ENCODE data around the gene FAHD2A.
"Not testable (repeated sequence)": the region's sequence is repeated elsewhere in the genome, so short reads cannot be mapped to it uniquely, and the experiment has no call there.

FAHD2A gene

DNA sequence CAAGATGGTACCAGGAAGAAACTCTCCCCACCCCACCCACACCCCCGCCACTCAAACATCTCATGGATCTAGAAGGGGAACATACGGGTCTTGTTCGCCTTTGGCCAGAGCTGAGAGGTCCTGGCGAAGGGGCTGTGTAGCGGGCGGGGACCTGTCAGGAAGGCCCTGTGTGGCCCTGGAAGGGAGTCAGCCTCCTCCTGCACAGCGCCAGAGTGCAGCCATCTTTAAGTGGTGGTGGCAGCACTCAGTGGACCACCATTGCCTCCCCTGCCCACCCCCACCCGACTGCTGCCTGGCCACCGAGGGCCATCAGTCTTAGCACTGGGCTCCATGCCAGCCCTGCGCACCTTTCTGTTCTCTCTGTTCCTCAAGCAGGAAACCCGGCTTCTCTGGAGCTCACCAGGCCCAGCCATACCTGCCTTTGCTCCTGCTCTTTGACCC, 11.6 kb upstream of the FAHD2A start:
- DNase-seq: no peak

DNA sequence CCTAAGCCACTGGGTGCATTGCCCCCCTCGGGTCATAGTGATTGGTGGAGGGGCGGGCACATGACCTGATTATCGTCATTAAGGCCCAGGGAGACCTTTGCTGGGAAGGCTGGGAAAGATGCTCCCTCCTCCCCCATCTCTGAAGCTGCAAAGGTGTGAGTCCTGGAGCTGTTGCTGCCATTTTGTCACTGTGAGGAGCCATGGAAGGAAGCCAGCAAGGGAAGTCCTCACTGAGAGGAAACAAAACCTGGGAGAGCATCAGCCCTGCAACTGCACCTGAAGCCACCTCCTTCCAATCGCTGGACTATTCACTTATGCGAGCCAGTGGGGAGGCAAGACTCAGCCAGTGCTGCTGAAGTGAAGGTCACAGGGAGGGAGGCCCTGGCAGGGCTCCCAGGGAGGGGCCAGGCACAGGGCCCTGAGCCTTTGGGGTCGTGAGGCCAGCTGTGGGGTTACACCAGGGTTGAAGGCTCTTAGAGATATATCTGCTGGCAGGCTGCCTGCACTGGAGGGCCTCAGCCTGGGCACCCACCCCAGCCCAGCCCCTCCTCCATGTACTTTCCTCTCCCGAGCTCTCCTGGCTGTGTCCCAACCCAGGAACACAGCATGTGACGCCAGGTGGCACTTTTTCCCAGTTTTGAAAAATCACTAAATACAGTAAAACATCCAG, 10.7 kb upstream of the FAHD2A start:
- no peak for DNase-seq

GRCh38 chr2:95392320-95392719, 10.2 kb upstream of the FAHD2A start:
- no peak for DNase-seq

DNA sequence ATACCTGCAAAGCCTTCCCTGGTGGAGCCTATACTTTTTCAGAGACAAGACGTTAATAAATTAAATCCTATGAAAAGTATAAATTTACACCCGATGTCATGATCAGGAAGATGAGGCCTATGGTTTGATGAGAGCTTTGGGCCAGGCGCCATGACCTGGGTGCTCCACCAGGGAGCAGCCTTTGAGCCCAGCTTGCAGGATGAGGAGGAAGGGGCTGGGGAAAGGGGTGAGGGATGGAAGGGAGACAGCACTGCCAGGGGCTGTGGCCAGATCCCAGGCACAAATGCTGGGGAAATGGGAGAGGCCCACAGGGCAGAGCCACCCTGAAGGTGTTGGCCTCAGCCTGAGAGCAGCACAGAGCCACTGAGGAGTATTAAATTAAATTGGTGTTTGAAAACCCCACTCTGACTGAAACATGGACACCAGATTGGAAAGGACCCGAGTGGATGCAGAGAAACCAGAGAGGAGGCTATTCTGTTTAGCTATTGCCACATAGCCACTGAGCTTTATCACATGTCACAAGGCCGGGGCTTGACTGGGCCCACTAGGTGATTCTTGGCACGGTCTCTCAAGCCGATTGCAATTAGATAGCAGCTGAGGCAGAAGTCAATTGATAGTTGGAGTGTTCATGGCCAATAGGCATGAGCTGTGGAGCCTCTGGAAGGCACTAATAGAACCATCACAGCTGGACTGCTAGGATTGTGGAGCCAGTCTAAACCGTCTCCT, 9.6 kb upstream of the FAHD2A start:
- DNase-seq: no peak

DNA sequence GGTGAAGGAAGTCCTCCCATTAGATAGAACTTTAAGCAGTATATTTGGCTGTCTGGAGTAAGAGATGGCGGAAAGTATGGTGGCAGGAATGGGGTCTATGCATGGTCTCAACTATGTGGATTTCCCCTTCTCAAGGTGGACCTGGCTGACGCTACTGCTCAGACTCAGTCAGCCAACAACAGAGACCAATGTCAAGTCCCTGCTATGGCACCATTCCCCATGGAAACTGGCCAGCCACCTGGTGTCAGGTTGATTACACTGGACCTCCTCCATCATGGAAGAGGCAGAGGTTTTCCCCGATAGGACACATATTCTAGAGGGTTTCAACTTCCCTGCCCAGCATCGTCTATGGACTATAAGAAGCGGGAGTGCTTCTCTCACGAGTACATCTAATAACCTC, 8.6 kb upstream of the FAHD2A start:
- no peak for DNase-seq

DNA sequence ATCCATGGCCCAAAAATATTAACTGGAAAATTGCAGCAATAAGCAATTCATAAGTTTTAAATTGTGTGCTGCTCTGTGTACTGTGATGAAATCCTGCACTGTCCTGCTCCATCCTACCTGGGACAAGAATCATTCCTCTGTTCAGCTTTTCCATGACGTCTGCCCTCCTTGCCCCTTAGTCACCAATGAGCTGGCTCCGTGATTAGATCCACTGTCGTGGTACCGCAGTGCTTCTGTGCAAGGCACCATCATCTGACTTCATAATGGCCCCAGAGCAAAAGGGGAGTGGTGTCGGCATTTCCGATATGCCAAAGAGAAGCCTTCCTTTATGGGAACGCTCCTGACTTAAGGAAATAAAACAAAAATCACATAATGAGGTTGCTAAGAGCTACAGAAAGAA, 3.4 kb upstream of the FAHD2A start:
- DNase-seq: no peak

- no peak for DNase-seq
Measured at GRCh38 chr2:95401480-95401879, 1.0 kb upstream of the FAHD2A start.

GRCh38 chr2:95402004-95402369, 521 bp upstream of the FAHD2A start:
- peak in 1 of 5 experiments; percentile 13 for DNase-seq

- peak in 1 of 5 experiments; percentile 46 for DNase-seq
Measured at GRCh38 chr2:95403204-95403721, 755 bp downstream of the FAHD2A start.

DNA sequence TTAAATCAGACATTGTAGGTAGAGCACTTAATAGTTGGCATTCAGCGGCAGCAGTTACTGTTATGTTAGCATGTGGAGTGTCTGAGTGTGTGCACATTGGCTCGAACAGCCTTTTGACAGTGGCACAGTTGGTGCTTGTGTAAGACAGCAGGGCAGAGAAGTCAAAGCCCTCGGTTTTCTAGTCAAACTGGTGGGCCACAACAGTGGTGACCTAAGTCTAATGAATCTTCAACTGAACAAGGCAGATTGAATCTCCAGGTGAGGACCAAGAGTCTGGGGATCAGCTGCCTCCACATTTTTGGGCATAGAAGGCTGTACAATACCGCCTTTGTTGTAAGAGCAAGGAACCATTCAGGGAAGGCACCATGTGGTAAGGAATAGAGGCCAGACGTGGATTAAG, 1.3 kb downstream of the FAHD2A start:
- DNase-seq: not testable (repeated sequence)

DNA sequence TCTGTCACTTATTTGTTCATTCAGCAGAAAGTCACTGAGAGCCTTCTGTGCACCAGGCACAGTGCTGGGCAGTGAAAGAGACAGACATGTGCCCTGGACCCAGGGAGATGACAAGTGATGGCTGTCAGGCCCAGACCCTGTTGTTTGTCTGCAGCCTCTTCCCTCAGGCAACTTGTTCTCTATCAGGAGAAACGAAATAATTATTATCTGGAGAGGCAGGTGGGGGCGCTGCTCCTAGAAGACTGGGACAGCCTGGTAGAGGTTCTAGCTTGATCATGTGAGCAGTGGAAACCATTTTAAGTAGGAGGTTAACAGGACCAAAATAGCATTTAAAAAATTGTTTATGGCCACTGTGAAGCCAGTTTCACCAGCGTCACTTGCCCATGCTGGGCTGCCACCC, 2.2 kb downstream of the FAHD2A start:
- DNase-seq: not testable (repeated sequence)

DNA sequence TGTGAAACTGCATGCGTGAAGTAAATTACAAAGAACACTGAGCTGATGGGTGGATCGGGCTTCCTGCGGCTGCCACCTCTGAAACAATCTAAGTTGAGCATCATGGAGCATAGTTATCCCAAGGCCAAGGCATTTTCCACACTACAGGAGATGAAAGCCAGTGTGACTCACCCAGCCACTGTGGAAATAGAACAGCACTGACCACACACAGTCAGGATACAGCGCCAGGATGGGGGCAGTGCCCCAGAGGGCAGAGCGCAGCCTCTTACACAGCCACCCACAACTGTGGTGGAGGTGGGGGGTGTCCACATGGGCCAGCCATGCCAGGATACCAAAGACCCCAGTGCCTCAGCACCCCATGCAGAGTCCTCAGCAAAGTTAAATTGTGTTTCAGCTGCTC, 8.7 kb downstream of the FAHD2A start:
- DNase-seq: not testable (repeated sequence)

GRCh38 chr2:95414015-95414594, 11.6 kb downstream of the FAHD2A start:
- DNase-seq: peak in 3 of 5 experiments; percentile 48 to 62 (median 54)

- not testable (repeated sequence) for DNase-seq
Measured at GRCh38 chr2:95415138-95415537, 12.6 kb downstream of the FAHD2A start.

DNA sequence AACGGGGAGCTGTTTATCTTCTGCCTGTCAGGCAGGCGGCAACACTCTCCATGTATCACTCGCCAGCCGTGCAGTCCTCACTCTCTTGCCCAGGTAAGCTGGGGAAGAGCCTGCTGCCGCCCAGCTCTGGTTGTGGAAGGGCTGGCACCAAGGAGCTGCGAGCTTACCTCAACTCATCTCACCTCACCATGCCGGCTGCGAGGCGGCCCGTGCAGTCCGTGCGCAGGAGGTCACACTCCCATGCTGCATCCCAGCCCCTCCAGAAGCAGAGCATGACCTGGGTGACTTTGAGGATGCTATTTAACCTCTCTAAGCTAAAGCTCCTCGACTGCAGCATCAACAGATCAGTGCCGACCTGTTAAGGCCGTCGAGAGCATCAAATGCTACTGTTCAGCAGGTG, 13.1 kb downstream of the FAHD2A start:
- DNase-seq: not testable (repeated sequence)

GRCh38 chr2:95427196-95427867, 24.8 kb downstream of the FAHD2A start:
- DNase-seq: not testable (repeated sequence)

- DNase-seq: not testable (repeated sequence)
Measured at GRCh38 chr2:95429748-95430467, 27.4 kb downstream of the FAHD2A start.

- DNase-seq: not testable (repeated sequence)
Measured at GRCh38 chr2:95433373-95433772, 30.9 kb downstream of the FAHD2A start.

- DNase-seq: not testable (repeated sequence)
Measured at GRCh38 chr2:95433973-95434372, 31.5 kb downstream of the FAHD2A start.

DNA sequence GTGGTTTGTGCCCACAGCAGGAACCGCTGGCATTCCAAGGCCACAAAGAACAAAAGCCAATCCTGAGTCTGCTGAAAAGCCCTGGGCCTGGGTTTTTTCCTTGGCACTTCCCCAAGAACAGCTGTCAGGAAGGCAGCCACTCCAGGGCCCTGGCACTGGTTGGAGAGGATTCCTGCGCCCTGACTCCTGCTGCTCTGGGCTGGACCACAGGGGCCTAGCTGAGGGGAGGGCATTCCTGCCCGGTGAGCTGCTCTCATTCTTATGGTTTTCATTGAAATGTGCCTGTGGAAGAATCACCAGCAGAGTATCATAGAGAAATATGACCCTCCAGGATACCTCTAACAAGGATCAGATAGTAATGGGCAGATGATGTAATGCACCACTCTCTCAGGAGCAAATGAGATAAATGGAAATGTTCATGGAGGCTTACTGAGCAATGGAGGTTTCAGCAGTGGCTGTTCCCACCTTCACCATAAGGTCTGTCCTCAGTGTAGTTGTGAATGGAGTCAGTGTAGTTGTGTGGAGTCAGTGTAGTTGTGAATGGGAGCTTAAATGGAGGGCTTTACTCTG, 32.1 kb downstream of the FAHD2A start:
- DNase-seq: not testable (repeated sequence)

DNA sequence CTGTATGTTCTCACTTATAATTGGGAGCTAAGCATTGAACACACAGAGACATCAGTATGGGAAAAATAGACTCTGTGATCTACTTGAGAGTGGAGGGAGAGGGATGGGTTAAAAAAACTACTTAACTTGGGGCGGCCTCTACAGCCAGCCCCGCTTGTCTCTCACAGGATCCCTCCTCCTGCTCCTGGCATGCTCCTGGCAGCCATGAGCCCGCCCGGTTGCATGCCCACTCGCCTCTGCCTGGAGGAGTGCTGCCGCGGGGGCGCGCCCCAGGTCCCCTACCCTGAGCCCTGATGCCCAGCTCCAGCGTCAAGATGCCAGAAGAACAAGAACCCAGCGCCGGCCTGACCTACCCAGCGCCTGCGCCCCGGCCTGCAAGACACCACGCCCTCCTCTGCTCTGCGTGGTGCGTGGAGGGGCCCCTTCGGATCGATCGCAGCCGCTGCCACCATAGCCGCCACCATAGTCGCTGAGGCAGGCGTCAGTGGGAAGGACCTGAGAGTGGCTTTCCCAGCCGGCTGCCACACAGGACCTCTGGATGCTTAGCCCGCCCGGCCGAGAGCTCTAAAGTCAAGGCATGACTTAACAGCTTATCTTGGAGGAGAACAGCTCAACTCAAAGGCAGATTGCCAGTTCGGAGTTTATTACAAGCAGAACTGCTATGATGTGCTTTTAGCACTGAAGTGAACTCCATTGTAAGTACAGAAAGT, 32.8 kb downstream of the FAHD2A start:
- DNase-seq: not testable (repeated sequence)

All from T-helper 2 cell (primary cell).